HepG2 (cell line): ENCODE measurements around the gene GPR179. TPM values are rescaled to one million over a fixed set of nuclear protein-coding genes. Genes with fewer than 3 reads are reported as not detected.

Experiments used
- CHD4 ChIP-seq: fragments of 200-600 bp; sonication (generic); IDR thresholded peaks from 2 replicates; pipeline ENCODE4 v1.7.0; 2017; ENCODE audit warnings: mild to moderate bottlenecking, low read length, borderline replicate concordance
- DPF2 ChIP-seq: sonication (generic); formaldehyde crosslinking; IDR thresholded peaks from 2 replicates; pipeline ENCODE4 v1.4.0; 2020; ENCODE audit warnings: mild to moderate bottlenecking, low read depth, missing genetic modification reagents, borderline replicate concordance
- FLYWCH1 ChIP-seq: sonication (generic); formaldehyde crosslinking; IDR thresholded peaks from 2 replicates; pipeline ENCODE4 v1.8.1; 2023; ENCODE audit warnings: mild to moderate bottlenecking, missing genetic modification reagents
- MEIS2 ChIP-seq: sonication (generic); formaldehyde crosslinking; IDR thresholded peaks from 2 replicates; pipeline ENCODE4 v1.9.0; 2021; ENCODE audit warnings: mild to moderate bottlenecking, missing genetic modification reagents
- NONO ChIP-seq, 2 experiments: fragments of 450-650 bp in 1 of 2; sonication (generic) in 1 of 2; formaldehyde crosslinking in 1 of 2; IDR thresholded peaks in 1 of 2; conservative IDR thresholded peaks in 1 of 2; 2 replicates each; pipeline versions ENCODE4 v1.6.1 to v1.8.0; 2017 to 2022; ENCODE audit warnings: mild to moderate bottlenecking in 1 of 2, missing genetic modification reagents in 1 of 2, moderate library complexity in 1 of 2
- PAF1 ChIP-seq: IDR thresholded peaks from 2 replicates; pipeline ENCODE4 v1.6.1; 2016; ENCODE audit warnings: missing genetic modification reagents, missing compliant biosample characterization
- RBFOX2 ChIP-seq: fragments of 200-400 bp; formaldehyde crosslinking; IDR thresholded peaks from 2 replicates; pipeline ENCODE4 v1.6.1; 2017; ENCODE audit warnings: low read depth, mild to moderate bottlenecking, low read length
- SP1 ChIP-seq, 2 experiments: fragments of 450-650 bp in 1 of 2; sonication (generic) in 1 of 2; formaldehyde crosslinking in 1 of 2; IDR thresholded peaks; 2 replicates each; pipeline versions ENCODE4 v1.4.0 to v1.6.1; 2016 to 2020; ENCODE audit warnings: missing genetic modification reagents in 1 of 2
- TAF15 ChIP-seq: fragments of 200-400 bp; formaldehyde crosslinking; IDR thresholded peaks from one replicate; pipeline ENCODE4 v1.6.1; 2018; ENCODE audit warnings: mild to moderate bottlenecking, low read depth, low read length; ENCODE audit not compliant: poor library complexity, severe bottlenecking
- ZFP82 ChIP-seq: sonication (generic); formaldehyde crosslinking; IDR thresholded peaks from 2 replicates; pipeline ENCODE4 v1.5.1; 2020; ENCODE audit warnings: mild to moderate bottlenecking, missing genetic modification reagents, borderline replicate concordance
- ZNF34 ChIP-seq: sonication (generic); formaldehyde crosslinking; IDR thresholded peaks from 2 replicates; pipeline ENCODE4 v1.4.0; 2020; ENCODE audit warnings: mild to moderate bottlenecking, missing genetic modification reagents, borderline replicate concordance
- ZNF629 ChIP-seq: sonication (generic); formaldehyde crosslinking; conservative IDR thresholded peaks from 2 replicates; pipeline ENCODE4 v1.5.0; 2020; ENCODE audit warnings: missing genetic modification reagents
- ZNF772 ChIP-seq: sonication (generic); formaldehyde crosslinking; IDR thresholded peaks from 2 replicates; pipeline ENCODE4 v1.5.0; 2020; ENCODE audit warnings: mild to moderate bottlenecking, missing genetic modification reagents
- polyA plus RNA-seq, 8 experiments: library from polyadenylated mRNA; depleted of rRNA in 3 of 8; stranded (reverse) in 7 of 8; unstranded in 1 of 8; fragments of >200 nt; fragmentation: Illumina TruSeq in 4 of 8; extraction: Trizol in 4 of 8; gene quantifications; 2 replicates each; pipeline versions ENCODE4 v1.2.1 to v1.2.3, GENCODE V29; 2011 to 2016; ENCODE audit warnings: low read depth in 4 of 8, missing spikeins in 1 of 8, mixed read lengths in 1 of 8; ENCODE audit not compliant: insufficient read depth in 1 of 8
- total RNA-seq, 5 experiments: library from RNA; depleted of rRNA; stranded (reverse); fragments of >200 nt; fragmentation: Illumina TruSeq; extraction: Trizol; gene quantifications; 2 replicates each; pipeline ENCODE4 v1.2.3, GENCODE V29; 2016; ENCODE audit warnings: low read depth in 1 of 5
- TF ChIP-seq, protein P1 (sequence below): sonication (generic); formaldehyde crosslinking; IDR thresholded peaks from 2 replicates; pipeline ENCODE4 v1.4.0; 2020; ENCODE audit warnings: missing genetic modification reagents, borderline replicate concordance
- TF ChIP-seq, protein P2 (sequence below): sonication (generic); formaldehyde crosslinking; IDR thresholded peaks from 2 replicates; pipeline ENCODE4 v1.4.0; 2020; ENCODE audit warnings: missing genetic modification reagents
- TF ChIP-seq, protein P3 (sequence below): sonication (generic); formaldehyde crosslinking; IDR thresholded peaks from 2 replicates; pipeline ENCODE4 v1.4.0; 2020; ENCODE audit warnings: missing genetic modification reagents, borderline replicate concordance
- TF ChIP-seq, protein P4 (sequence below): sonication (generic); formaldehyde crosslinking; IDR thresholded peaks from 2 replicates; pipeline ENCODE4 v1.5.1; 2020; ENCODE audit warnings: mild to moderate bottlenecking, moderate library complexity, missing genetic modification reagents

The GPR179 gene
- total and polyA plus RNA-seq, 2 of the 13 experiments (the other 11 are each of a cell fraction or from before 2014, with no cell fraction given): 0.03 TPM; not detected in 1

DNA sequence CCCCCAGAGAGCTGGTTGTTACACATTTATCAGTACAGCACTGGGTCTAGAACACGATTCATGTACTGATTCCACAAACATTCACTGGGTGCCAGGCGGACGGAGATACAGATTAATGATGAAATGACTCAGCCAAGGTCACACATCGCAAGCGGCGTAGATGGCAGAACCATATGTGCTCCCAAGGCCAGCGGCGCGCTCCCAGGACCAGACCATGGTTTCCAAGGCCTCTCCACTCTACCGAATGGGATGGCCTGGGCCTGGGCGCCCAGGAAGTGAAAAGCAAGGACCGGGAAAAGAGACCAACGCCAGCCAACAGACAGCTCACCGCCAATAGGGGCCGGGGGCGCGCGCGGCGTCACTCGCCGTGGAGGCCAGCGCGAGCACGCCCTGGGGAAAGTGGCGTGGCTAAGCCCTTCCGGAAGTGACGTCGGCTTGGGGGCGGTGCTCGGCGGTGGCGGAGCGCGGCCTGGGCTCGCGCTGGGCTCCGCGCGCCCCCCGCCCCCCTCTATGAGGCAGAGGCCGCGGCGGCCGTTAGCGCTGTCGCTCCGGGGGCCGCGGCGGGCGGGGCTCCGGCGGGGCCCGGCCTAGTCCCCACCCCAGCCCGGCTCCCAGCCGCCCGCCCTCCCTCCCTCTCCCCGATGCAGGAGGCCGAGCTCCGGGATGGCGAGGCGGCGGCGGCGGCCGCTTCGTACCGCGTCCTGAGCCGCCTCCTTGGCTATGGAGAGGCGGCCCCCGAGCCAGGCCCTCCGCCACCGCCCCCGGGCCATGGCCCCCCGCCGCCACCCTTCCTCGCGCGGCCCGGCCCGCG is 7.9 kb upstream of the GPR179 start, which contains the start of gene SOCS7 (continued):
- TF ChIP-seq, protein P1, sequence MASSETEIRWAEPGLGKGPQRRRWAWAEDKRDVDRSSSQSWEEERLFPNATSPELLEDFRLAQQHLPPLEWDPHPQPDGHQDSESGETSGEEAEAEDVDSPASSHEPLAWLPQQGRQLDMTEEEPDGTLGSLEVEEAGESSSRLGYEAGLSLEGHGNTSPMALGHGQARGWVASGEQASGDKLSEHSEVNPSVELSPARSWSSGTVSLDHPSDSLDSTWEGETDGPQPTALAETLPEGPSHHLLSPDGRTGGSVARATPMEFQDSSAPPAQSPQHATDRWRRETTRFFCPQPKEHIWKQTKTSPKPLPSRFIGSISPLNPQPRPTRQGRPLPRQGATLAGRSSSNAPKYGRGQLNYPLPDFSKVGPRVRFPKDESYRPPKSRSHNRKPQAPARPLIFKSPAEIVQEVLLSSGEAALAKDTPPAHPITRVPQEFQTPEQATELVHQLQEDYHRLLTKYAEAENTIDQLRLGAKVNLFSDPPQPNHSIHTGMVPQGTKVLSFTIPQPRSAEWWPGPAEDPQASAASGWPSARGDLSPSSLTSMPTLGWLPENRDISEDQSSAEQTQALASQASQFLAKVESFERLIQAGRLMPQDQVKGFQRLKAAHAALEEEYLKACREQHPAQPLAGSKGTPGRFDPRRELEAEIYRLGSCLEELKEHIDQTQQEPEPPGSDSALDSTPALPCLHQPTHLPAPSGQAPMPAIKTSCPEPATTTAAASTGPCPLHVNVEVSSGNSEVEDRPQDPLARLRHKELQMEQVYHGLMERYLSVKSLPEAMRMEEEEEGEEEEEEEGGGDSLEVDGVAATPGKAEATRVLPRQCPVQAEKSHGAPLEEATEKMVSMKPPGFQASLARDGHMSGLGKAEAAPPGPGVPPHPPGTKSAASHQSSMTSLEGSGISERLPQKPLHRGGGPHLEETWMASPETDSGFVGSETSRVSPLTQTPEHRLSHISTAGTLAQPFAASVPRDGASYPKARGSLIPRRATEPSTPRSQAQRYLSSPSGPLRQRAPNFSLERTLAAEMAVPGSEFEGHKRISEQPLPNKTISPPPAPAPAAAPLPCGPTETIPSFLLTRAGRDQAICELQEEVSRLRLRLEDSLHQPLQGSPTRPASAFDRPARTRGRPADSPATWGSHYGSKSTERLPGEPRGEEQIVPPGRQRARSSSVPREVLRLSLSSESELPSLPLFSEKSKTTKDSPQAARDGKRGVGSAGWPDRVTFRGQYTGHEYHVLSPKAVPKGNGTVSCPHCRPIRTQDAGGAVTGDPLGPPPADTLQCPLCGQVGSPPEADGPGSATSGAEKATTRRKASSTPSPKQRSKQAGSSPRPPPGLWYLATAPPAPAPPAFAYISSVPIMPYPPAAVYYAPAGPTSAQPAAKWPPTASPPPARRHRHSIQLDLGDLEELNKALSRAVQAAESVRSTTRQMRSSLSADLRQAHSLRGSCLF: peak; percentile 85; the same call in 1 of the 2 replicates
- TF ChIP-seq ZNF629 (CRISPR knock-in tag): no peak
- no peak for TF ChIP-seq FLYWCH1 (CRISPR knock-in tag)
- TF ChIP-seq MEIS2 (CRISPR knock-in tag): peak; percentile 85; the same call in 1 of the 2 replicates
- TF ChIP-seq DPF2 (CRISPR knock-in tag): 0 out of 2 replicates have a peak, but pooled peaks have one; percentile 28
- TF ChIP-seq, protein P2, sequence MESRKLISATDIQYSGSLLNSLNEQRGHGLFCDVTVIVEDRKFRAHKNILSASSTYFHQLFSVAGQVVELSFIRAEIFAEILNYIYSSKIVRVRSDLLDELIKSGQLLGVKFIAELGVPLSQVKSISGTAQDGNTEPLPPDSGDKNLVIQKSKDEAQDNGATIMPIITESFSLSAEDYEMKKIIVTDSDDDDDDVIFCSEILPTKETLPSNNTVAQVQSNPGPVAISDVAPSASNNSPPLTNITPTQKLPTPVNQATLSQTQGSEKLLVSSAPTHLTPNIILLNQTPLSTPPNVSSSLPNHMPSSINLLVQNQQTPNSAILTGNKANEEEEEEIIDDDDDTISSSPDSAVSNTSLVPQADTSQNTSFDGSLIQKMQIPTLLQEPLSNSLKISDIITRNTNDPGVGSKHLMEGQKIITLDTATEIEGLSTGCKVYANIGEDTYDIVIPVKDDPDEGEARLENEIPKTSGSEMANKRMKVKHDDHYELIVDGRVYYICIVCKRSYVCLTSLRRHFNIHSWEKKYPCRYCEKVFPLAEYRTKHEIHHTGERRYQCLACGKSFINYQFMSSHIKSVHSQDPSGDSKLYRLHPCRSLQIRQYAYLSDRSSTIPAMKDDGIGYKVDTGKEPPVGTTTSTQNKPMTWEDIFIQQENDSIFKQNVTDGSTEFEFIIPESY (CRISPR knock-in tag): peak; percentile 60; the same call in 1 of the 2 replicates
- 0 out of 2 replicates have a peak, but pooled peaks have one; percentile 66 for TF ChIP-seq ZNF34 (CRISPR knock-in tag)
- TF ChIP-seq, protein P3, sequence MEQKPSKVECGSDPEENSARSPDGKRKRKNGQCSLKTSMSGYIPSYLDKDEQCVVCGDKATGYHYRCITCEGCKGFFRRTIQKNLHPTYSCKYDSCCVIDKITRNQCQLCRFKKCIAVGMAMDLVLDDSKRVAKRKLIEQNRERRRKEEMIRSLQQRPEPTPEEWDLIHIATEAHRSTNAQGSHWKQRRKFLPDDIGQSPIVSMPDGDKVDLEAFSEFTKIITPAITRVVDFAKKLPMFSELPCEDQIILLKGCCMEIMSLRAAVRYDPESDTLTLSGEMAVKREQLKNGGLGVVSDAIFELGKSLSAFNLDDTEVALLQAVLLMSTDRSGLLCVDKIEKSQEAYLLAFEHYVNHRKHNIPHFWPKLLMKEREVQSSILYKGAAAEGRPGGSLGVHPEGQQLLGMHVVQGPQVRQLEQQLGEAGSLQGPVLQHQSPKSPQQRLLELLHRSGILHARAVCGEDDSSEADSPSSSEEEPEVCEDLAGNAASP (CRISPR knock-in tag): peak; percentile 65
- TF ChIP-seq, protein P4, sequence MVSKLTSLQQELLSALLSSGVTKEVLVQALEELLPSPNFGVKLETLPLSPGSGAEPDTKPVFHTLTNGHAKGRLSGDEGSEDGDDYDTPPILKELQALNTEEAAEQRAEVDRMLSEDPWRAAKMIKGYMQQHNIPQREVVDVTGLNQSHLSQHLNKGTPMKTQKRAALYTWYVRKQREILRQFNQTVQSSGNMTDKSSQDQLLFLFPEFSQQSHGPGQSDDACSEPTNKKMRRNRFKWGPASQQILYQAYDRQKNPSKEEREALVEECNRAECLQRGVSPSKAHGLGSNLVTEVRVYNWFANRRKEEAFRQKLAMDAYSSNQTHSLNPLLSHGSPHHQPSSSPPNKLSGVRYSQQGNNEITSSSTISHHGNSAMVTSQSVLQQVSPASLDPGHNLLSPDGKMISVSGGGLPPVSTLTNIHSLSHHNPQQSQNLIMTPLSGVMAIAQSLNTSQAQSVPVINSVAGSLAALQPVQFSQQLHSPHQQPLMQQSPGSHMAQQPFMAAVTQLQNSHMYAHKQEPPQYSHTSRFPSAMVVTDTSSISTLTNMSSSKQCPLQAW (CRISPR knock-in tag): peak; percentile 75; the same call in 1 of the 2 replicates
- peak; percentile 47; the same call in 1 of the 2 replicates for TF ChIP-seq CHD4
- no peak for TF ChIP-seq SP1 (IDR thresholded peaks at IDR 0.05)
- peak; percentile 85 for TF ChIP-seq SP1 (CRISPR knock-in tag; IDR thresholded peaks at IDR 0.05)
- TF ChIP-seq ZNF772 (CRISPR knock-in tag): peak; percentile 89
- peak; percentile 47 for TF ChIP-seq TAF15
- TF ChIP-seq RBFOX2: peak; percentile 91
- no peak for TF ChIP-seq PAF1 (CRISPR knock-in tag)
- TF ChIP-seq NONO (IDR thresholded peaks at IDR 0.05): no peak
- TF ChIP-seq NONO (CRISPR knock-in tag; conservative IDR thresholded peaks at IDR 0.05): peak; percentile 86
- TF ChIP-seq ZFP82 (CRISPR knock-in tag): peak; percentile 72; the same call in 1 of the 2 replicates
